ENCODE data around the gene MFAP2. TPM values are rescaled to one million over a fixed set of nuclear protein-coding genes. Genes with fewer than 3 reads are reported as not detected.

Gene MFAP2
- total RNA-seq, 4 donors from 2014 or later, result 1.4 to 21.1 (median 9.1) TPM

DNA sequence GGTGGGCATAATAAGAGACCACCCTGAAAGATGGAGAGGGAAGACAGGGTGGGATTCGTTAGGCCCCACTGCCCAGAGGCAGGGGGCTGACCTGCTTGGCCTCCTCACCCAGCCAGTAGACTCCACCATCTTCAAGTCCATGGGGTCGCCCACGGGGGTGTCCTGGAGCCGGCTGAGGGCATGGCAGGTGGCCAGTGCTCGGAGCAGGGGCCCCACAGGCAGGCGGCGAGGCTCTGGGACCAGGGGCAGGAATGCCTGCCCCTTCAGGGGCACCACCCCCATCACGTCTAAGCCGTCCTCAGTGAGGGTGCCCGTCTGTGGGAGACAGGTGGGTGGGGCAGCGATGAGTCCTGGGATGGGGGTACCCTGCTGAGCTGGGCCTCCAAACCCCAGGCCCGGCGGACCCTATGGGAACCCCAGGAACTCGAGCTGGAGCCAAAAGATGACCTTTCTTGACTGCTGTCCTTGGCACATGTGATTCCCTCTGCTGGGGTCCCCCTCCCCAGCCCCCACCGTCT is 13.2 kb upstream of the MFAP2 start:
- no peaks in the 10 kb centered on the region for H3K4me1 ChIP-seq
- H3K27ac ChIP-seq, result no peak overlapping the region
- no peak overlapping the region for H3K4me3 ChIP-seq (replicated peaks in 1 of 3)
- H3K27me3 ChIP-seq, result no peaks in the 10 kb centered on the region
- no peak for DNase-seq
- H3K36me3 ChIP-seq, result peaks cover 0 to 18% of the 10 kb centered on the region in 2 donors
- TF ChIP-seq, protein P1, sequence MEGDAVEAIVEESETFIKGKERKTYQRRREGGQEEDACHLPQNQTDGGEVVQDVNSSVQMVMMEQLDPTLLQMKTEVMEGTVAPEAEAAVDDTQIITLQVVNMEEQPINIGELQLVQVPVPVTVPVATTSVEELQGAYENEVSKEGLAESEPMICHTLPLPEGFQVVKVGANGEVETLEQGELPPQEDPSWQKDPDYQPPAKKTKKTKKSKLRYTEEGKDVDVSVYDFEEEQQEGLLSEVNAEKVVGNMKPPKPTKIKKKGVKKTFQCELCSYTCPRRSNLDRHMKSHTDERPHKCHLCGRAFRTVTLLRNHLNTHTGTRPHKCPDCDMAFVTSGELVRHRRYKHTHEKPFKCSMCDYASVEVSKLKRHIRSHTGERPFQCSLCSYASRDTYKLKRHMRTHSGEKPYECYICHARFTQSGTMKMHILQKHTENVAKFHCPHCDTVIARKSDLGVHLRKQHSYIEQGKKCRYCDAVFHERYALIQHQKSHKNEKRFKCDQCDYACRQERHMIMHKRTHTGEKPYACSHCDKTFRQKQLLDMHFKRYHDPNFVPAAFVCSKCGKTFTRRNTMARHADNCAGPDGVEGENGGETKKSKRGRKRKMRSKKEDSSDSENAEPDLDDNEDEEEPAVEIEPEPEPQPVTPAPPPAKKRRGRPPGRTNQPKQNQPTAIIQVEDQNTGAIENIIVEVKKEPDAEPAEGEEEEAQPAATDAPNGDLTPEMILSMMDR (IDR thresholded peaks at IDR 0.05), result no peak
- TF ChIP-seq POLR2A (IDR thresholded peaks at IDR 0.05), result no peak
- WGBS, 2 donors, result 91 to 95% methylated on average over 5 to 12 of the region's 15 CpGs
- intact Hi-C loops (cut with DNase I), result no loop called here
- H3K9me3 ChIP-seq, result no peaks in the 10 kb centered on the region

DNA sequence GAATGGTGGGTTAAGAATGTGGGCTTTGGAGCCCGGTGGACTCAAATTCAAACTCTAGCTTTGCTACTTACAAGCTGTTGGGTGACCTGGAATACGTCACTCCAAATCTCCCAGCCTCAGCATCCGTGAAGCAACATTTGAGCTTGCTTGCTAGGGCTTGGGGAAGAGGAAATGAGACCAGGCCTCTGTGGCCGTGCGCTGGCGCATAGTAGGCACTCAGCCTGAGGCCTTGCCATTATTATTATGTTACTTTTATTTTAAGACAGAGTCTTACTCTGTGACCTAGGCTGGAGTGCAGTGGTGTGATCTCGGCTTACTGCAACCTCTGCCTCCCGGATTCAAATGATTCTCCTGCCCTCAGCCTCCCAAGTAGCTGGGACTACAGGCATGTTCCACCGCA is 12.3 kb upstream of the MFAP2 start:
- H3K4me3 ChIP-seq (replicated peaks in 1 of 3), result no peak overlapping the region
- H3K4me1 ChIP-seq, result no peaks in the 10 kb centered on the region
- H3K27me3 ChIP-seq, result no peaks in the 10 kb centered on the region
- intact Hi-C loops (cut with DNase I), result no loop called here
- DNase-seq, result no peak
- TF ChIP-seq, protein P1 (IDR thresholded peaks at IDR 0.05), result no peak
- TF ChIP-seq POLR2A (IDR thresholded peaks at IDR 0.05), result no peak
- H3K36me3 ChIP-seq, result peaks cover 7 to 17% of the 10 kb centered on the region in 2 donors
- WGBS, 2 donors, result 94 to 97% methylated on average over 9 of the region's 9 CpGs
- no peak overlapping the region for H3K27ac ChIP-seq
- no peaks in the 10 kb centered on the region for H3K9me3 ChIP-seq

DNA sequence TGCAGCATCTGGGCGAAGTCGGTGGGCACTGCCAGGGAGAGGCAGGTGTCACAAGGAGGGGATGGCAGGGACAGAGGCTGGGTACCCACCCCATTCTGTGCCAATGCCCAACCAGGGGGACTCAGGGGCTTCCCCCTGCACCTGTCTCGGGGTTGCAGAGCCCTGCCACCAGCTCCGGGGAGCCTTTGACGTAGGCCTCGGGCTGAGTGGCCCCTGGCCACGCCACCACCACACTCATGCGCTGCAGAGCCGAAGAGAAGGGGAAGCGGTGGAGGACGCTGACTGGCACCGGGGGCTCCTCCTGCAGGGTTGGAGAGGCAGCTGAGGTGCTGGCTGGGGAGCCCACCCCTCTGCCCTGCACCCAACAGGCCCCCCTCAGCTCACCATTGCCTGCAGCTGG is 11.7 kb upstream of the MFAP2 start:
- H3K9me3 ChIP-seq, result no peaks in the 10 kb centered on the region
- no peak for DNase-seq
- intact Hi-C loops (cut with DNase I), result no loop called here
- TF ChIP-seq, protein P1 (IDR thresholded peaks at IDR 0.05), result no peak
- TF ChIP-seq POLR2A (IDR thresholded peaks at IDR 0.05), result no peak
- H3K27ac ChIP-seq, result no peak overlapping the region
- peaks cover 11 to 19% of the 10 kb centered on the region in 2 donors for H3K36me3 ChIP-seq
- H3K27me3 ChIP-seq, result no peaks in the 10 kb centered on the region
- WGBS, 2 donors, result 97 to 100% methylated on average over 1 to 10 of the region's 12 CpGs
- no peaks in the 10 kb centered on the region for H3K4me1 ChIP-seq
- no peak overlapping the region for H3K4me3 ChIP-seq (replicated peaks in 1 of 3)

DNA sequence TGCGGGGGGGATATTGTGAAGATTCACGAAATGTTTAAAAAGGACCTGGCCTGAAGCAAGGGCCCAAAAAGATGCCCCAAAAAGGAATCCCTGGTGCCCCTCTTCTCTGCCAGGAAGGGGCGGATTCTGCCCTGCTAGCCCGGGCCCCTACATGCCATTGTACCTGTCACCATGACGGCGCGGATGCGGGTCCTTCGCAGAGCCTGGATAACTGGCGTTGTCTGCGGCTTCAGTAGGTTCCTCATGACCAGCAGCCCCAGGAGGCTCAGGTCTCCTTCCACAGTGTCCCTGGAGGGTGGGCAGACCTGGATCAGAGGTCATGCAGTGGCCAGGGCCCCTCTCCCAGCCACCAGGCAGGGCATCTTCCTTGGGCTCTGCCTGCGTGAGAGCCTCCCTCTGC is 11.2 kb upstream of the MFAP2 start:
- 93 to 99% methylated on average over 11 of the region's 12 CpGs for WGBS, 2 donors
- peaks cover 17 to 18% of the 10 kb centered on the region in 2 donors for H3K36me3 ChIP-seq
- H3K4me1 ChIP-seq, result no peaks in the 10 kb centered on the region
- TF ChIP-seq, protein P1 (IDR thresholded peaks at IDR 0.05), result no peak
- TF ChIP-seq POLR2A (IDR thresholded peaks at IDR 0.05), result no peak
- no peak overlapping the region for H3K27ac ChIP-seq
- no peak overlapping the region for H3K4me3 ChIP-seq (replicated peaks in 1 of 3)
- no peak for DNase-seq
- intact Hi-C loops (cut with DNase I), result no loop called here
- H3K27me3 ChIP-seq, result no peaks in the 10 kb centered on the region
- no peaks in the 10 kb centered on the region for H3K9me3 ChIP-seq

DNA sequence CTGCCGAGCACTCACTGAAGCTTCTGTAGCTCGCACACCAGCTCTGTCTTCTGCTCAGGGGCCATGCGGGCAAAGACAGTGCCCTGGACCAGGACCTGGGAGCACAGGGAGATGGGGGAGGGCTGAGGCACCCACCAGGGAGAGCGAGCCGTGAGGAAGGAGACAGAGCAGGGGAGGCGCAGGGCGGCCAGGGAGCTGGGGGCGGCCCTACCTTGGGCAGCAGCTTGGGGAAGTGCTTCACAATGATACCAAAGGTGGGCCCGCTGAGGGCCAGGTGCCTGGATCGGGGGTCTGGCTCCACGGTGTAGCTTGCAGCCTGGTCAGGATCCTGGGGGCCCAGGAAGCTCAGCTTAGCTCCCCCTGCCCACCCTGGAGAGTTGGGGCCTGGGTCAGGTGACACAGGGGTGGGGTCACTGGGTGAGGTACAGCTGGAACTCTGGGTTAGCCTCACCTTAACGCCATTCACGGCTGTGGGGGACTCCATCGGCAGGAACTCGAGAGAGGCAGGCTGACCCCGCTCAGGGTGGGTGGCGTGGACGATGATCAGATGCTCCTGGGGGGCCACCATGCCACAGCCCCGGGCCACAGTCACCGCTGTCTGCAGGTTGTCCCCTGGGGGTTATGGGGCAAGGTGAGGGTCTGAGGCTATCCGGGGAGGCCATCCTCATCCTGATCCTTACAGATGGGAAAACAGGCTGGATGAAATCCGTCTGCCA is 9.4 kb upstream of the MFAP2 start:
- intact Hi-C loops (cut with DNase I), result no loop called here
- TF ChIP-seq POLR2A (IDR thresholded peaks at IDR 0.05), result no peak
- TF ChIP-seq, protein P1 (IDR thresholded peaks at IDR 0.05), result no peak
- H3K9me3 ChIP-seq, result no peaks in the 10 kb centered on the region
- H3K4me3 ChIP-seq (replicated peaks in 1 of 3), result no peak overlapping the region
- peaks cover 14 to 25% of the 10 kb centered on the region in 2 donors for H3K36me3 ChIP-seq
- 93 to 95% methylated on average over 9 to 17 of the region's 22 CpGs for WGBS, 2 donors
- no peaks in the 10 kb centered on the region for H3K27me3 ChIP-seq
- H3K27ac ChIP-seq, result no peak overlapping the region
- no peaks in the 10 kb centered on the region for H3K4me1 ChIP-seq
- DNase-seq, result no peak
